ENCODE data around the gene ALG1L2. TPM values are rescaled to one million over a fixed set of nuclear protein-coding genes. Genes with fewer than 3 reads are reported as not detected.
"Not testable (repeated sequence)": the region's sequence is repeated elsewhere in the genome, so short reads cannot be mapped to it uniquely, and the experiment has no call there.

The ALG1L2 gene
- polyA plus RNA-seq, 1 donor = 1.7 TPM

DNA sequence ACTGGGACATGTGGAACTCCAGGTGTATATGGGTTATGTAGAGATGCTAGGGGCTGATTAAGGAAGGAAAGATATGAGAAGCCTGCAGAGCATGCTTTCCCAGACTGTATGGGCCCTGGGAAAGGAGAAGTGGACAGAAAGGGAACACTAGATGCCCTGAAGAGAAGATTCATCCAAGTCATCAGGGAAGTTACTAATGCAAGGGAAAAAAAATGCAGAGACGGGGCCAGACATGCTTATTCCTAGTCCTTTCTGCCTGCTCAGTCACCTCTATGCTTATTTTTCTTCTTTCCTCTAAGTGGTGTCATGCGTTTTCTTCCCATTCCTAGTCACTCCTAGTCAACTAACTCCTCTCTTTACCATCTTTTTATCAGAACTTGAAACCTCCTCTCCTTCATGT lies 43.8 kb downstream of the ALG1L2 start:
- DNase-seq = not testable (repeated sequence)

DNA sequence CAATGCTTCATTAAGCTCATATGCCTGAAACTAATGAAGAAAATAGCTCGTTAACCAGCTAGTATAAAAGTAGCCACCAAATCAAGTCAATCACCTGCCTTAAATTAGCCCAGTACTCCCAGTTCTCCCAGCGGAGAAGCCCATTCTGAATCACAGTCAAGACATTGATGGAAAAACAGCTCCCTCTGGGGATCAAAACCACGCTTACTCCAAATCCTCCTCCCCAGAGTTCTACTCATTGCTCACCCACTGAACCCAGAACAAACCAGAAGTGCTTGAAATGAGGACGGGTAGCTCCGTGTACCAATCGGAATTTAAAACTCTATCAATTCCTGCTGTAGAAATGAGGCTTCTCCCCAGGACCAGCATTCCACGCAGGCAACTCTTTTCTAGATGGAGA lies 54.7 kb downstream of the ALG1L2 start:
- DNase-seq = not testable (repeated sequence)

DNA sequence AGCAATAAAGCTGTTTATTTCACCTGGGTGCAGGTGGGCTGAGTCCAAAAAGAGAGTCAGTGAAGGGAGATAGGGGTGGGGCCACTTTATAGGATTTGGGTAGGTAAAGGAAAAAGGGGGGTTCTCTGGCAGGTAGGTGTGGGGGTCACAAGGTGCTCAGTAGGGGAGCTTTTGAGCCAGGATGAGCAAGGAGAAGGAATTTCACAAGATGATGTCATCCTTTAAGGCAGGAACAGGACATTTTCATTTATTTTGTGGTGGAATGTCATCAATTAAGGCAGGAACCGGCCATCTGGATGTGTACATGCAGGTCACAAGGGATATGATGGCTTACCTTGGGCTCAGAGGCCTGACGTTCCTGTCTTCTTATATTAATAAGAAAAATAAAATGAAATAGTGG lies 56.1 kb downstream of the ALG1L2 start:
- not testable (repeated sequence) for DNase-seq

DNA sequence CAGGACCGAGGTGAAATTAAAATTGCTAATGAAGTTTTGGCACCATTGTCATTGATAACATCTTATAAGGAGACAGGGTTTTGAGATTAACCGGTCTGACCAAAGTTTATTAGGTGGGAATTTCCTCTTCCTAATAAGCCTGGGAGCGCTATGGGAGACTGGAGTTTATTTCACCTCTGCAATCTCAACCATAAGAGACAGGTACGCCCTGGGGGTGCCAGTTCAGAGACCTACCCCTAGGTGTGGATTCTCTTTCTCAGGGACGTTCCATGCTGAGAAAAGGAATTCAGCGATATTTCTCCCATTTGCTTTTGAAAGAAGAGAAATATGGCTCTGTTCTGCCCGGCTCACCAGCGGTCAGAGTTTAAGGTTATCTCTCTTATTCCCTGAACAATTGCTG lies 57.4 kb downstream of the ALG1L2 start:
- DNase-seq = not testable (repeated sequence)

DNA sequence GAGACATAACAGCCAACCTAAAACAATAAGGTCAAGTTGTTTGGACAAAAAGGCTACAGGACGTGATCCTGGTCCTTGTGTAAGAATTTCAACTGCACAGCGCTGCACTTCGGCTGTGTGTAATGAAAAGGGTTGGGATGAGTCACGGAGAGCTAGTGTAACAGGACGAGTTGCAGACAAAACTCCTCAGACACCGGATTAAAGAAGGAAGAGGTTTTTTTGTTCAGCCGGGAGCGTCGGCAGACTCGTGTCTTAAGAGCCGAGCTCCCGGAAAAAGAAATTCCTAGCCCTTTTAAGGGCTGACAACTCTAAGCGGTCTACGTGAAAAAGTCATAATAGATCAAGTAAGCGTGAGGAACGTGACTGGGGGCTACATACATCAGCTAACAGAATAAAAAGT lies 59.1 kb downstream of the ALG1L2 start:
- not testable (repeated sequence) for DNase-seq

DNA sequence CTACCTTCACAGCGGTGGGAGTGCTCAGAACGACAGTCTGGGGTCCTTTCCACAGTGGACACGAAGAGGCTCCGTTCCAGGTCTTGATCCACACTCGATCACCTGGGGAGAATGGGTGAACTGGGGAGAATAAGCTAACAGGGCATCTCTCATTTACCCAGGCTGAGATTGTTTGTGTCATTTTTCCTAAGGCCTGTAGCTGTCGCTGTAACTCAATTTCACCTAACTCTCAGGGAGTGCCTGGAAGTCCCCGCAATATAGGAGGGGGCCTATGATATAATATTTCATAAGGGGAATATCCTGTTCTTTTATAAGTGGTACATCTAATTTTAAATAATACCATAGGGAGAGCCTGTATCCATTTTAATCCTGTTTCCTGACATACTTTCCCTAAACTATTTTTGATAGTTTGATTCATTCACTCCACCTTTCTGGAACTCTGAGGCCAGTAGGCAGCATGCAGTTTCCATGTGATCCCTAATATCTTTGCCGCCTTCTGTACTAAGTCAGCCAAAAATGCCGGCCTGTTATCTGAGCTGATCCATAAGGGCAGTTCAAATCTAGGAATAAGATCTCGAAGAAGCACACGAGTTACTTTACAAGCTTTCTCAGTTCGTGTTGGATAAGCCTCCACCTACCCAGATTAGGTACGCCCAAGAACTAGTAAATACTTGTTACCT lies 62.2 kb downstream of the ALG1L2 start:
- DNase-seq = not testable (repeated sequence)

DNA sequence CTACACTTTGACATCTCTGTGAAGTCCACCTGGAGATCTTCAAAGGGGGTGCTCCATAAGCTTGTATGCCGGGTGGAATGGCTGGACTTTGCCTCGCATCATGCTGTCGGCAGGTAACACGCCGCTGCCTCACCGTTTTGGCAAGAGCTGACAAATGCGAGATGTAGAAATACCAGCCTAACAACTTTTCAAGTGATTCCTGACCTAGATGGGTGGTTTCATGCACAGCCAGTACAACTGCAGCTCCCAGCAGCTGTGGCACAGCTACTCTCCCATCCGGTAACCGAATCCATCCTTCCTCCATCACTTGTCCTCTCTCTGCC lies 62.7 kb downstream of the ALG1L2 start:
- DNase-seq = not testable (repeated sequence)

DNA sequence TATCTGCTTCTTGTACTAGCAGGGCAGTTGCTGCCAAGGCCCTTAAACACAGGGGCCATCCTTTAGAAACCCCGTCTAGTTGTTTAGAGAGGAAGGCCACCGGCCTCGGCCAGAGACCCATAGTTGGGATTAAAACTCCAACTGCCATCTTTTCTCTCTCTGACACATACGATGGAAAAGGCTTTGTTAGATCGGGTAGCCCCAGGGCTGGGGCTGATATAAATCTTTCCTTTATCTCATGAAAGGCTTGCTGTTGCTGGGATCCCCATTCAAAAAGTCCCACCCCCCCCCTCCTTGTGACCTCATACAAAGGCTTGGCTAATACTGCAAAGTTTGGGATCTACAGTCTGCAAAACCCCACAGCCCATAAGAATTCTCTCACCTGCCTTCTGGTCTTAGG lies 63.8 kb downstream of the ALG1L2 start:
- DNase-seq = not testable (repeated sequence)

DNA sequence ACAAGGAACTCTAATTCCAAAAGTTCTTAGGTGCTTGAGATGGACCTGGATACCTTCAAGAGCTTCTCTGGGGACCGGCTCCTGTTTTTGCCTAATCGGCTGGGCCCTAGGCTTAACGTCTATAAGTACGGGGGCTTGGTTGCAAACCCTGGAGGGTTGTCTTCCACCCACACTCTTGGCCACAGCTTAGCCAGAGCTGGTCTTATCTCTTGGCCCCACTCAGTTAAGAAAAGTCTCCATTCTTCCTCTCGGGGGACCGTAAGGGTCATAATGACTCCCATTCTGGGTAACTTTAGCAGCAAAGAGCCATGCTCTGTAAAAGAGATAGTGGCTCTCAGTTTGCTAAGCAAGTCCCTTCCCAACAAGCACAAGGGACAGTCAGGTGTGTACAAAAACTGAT lies 64.8 kb downstream of the ALG1L2 start:
- DNase-seq = not testable (repeated sequence)

Other genes starting within 250 kb of the ALG1L2 start
- gene TMCC1, start 188.1 kb upstream of the ALG1L2 start, polyA plus RNA-seq (ENCODE audit: insufficient read length) = 39.1 TPM
- not detected for gene TRH, start 107.1 kb upstream of the ALG1L2 start, polyA plus RNA-seq (ENCODE audit: insufficient read length)

Measured in hindlimb muscle (tissue), 1 donor.